AG10803 (cell line): ENCODE results near the gene CUBN.

Source experiments
- DNase-seq: peaks from one replicate; pipeline ENCODE4 v3.0.0; 2010; ENCODE audit warnings: low read depth
- H3K4me3 ChIP-seq: 2 replicates; pipeline ENCODE4 v1.5.1; 2011; ENCODE audit warnings: mild to moderate bottlenecking, low read length, control low read depth
- TF ChIP-seq, protein P1 (sequence below): conservative IDR thresholded peaks from 2 replicates; pipeline ENCODE4 v1.5.1; 2011; ENCODE audit warnings: mild to moderate bottlenecking, low read length, control low read depth, inconsistent platforms

The CUBN gene

DNA sequence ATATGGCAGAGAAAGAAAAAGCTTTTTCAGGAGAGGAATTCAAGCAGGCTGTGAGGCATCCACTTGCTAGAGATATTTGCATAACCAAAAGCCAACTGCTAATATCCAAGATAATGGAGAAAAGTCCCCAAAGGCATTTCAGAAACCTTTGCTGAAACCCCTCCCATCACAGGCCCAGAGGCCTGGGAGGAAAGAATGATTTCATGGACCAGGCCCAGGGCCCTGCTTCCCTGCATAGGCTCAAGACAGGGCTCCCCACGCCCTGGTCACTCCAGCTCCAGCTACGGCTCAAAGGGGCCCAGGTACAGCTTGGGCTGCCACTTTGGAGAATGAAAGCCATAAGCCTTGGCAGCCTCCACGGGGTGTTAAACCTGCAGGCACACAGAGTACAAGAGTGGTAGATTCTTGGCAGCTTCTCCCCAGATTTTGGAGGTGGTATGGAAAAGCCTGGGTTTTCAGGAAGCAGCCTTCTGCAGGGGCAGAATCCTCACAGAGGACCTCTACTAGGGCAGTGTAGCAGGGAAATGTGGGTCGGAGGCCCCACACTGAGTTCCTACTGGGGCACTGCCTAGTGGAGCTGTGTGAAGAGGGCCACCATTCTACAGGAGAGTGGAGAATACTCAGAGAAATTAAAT, 306.8 kb downstream of the CUBN start:
- H3K4me3 ChIP-seq = no peak overlapping the region
- TF ChIP-seq, protein P1, sequence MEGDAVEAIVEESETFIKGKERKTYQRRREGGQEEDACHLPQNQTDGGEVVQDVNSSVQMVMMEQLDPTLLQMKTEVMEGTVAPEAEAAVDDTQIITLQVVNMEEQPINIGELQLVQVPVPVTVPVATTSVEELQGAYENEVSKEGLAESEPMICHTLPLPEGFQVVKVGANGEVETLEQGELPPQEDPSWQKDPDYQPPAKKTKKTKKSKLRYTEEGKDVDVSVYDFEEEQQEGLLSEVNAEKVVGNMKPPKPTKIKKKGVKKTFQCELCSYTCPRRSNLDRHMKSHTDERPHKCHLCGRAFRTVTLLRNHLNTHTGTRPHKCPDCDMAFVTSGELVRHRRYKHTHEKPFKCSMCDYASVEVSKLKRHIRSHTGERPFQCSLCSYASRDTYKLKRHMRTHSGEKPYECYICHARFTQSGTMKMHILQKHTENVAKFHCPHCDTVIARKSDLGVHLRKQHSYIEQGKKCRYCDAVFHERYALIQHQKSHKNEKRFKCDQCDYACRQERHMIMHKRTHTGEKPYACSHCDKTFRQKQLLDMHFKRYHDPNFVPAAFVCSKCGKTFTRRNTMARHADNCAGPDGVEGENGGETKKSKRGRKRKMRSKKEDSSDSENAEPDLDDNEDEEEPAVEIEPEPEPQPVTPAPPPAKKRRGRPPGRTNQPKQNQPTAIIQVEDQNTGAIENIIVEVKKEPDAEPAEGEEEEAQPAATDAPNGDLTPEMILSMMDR = no peak

DNA sequence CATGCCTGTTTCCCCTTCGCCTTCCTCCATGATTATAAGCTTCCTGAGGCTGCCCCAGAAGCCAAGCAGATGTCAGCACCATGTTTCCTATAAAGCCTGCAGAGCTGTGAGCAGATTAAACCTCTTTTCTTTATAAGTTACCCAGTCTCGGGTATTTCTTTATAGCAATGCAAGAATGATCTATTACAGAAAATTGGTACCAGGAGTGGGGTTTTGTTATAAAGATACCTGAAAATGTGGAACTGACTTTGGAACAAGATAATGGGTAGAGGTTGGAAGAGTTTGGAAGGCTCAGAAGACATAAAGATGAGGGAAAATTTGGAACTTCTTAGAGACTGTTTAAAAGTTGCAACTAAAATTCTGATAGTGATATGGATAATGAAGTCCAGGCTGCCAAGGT, 307.6 kb downstream of the CUBN start:
- DNase-seq = no peak
- TF ChIP-seq, protein P1 = no peak
- no peak overlapping the region for H3K4me3 ChIP-seq

More for the DNA sequence above, 306.8 kb downstream of the CUBN start:
- no peak for DNase-seq

DNA sequence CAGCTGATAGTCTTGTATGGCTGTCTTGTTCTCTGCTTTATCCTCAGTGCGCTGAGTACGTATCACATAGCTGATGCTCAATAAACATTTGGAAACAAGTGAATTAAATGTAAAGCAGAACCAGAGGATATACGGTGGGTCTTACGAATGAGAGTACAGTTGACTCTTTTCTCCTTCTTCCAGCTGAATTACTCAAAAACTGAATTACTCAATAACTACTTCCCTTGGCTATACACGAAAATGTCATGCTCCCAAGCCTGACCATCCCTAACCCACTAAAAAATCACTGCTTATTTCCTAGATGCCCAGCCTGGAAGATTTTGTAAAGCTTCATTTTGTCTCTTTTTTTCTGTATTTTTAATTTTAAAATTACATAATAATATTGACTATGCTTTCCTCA, 309.2 kb downstream of the CUBN start:
- TF ChIP-seq, protein P1 = no peak

DNA sequence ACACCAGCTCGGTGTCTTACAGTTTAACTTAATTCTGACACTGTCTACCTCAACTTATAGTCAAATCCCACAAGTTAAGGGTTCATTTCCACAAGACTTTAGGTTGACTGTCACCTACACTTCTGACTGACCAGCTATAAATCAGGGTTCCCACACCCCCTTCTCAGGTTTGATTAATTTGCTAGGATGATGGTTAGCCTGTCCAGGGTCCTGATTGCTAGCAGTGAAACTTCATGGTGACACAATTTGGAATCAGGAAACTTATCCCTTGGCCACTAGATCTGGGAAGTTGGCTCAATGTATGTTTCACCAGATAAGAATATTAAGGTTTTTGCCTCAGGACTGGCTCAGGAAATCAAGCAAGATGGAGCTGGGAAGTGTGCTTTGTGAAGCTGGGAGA, 309.6 kb downstream of the CUBN start:
- DNase-seq = no peak
- no peak overlapping the region for H3K4me3 ChIP-seq
- TF ChIP-seq, protein P1 = no peak

More for the DNA sequence above, 309.2 kb downstream of the CUBN start:
- H3K4me3 ChIP-seq = no peak overlapping the region
- no peak for DNase-seq

DNA sequence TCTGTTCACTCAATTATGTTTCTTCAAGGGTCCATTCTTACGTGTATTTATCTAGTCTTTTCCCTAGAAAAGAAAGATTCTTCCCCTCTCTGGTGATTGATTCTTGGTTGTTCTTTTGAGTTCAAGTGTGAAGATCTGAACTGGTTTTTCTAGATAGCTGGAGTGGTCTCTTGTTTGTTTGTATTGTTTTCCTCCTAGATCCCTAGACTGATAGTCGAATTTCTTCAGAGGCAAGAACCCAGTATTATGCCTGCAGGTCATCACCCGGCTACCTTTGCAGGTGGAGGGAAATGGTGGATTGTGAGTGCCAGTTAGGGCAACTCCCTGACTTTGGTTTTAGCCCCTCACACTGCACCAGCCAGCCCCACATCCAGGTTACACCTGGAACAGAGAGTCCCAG, 310.2 kb downstream of the CUBN start:
- H3K4me3 ChIP-seq = no peak overlapping the region
- no peak for DNase-seq
- TF ChIP-seq, protein P1 = no peak

DNA sequence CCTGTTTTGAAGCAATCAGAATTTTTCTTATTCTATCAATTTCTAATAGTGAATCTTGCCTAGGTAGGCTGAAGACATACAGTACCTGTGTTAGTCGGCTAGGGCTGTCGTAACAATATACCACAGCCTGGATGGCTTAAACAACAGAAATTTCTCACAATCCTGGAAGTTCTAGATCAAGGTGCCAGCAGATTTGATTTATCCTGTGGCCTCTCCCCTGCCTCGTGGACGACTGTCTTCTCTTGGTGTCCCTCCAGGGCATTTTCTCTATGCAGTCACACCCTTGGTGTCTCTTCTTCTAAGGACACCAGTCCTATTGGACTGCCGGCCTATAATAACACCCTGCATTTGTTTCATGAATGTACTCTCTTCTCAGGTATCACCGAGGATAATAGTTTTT, 310.6 kb downstream of the CUBN start:
- TF ChIP-seq, protein P1 = no peak
- no peak for DNase-seq
- H3K4me3 ChIP-seq = no peak overlapping the region
